Right lobe of liver (tissue), 6 donors: ENCODE results near the gene MECR. TPM values are rescaled to one million over a fixed set of nuclear protein-coding genes. Genes with fewer than 3 reads are reported as not detected.

Source experiments
- ATAC-seq, 4 donors: fragments of 200-7000 bp; cut with Tn5 transposase; one replicate each; pipeline ENCODE4 v1.9.1; 2020; ENCODE audit warnings: mild to moderate bottlenecking in 4 of 4, moderate library complexity in 4 of 4
- DNase-seq, 3 donors: peaks; one replicate each; pipeline ENCODE4 v3.0.0-alpha.2; 2020
- H3K27ac ChIP-seq, 3 donors: fragments of 200-600 bp; one replicate each; pipeline ENCODE4 v1.8.0; 2022
- H3K27me3 ChIP-seq, 2 donors: fragments of 200-600 bp; one replicate each; pipeline ENCODE4 v1.8.0; 2022
- H3K36me3 ChIP-seq, 4 donors: fragments of 200-600 bp; sonication (generic) in 1 of 4; one replicate each; pipeline versions ENCODE4 v1.5.1 to v1.8.0; 2017 to 2022; ENCODE audit warnings: control low read depth in 1 of 4
- H3K4me1 ChIP-seq, 4 donors: fragments of 200-600 bp; sonication (generic) in 1 of 4; one replicate each; pipeline versions ENCODE4 v1.5.1 to v1.8.0; 2017 to 2022; ENCODE audit warnings: control low read depth in 1 of 4
- H3K4me3 ChIP-seq, 3 donors: fragments of 200-600 bp; one replicate each; pipeline ENCODE4 v1.8.0; 2022
- H3K9me3 ChIP-seq, 4 donors: fragments of 200-600 bp; sonication (generic) in 1 of 4; one replicate each; pipeline versions ENCODE4 v1.5.1 to v1.8.0; 2017 to 2022; ENCODE audit warnings: control low read depth in 1 of 4
- CTCF ChIP-seq, 4 donors: fragments of 200-600 bp in 3 of 4; fragments of 450-650 bp in 1 of 4; IDR thresholded peaks; one replicate each; pipeline versions ENCODE4 v1.5.1 to v1.8.0; 2016 to 2022; ENCODE audit warnings: antibody characterized with exemption in 4 of 4, mild to moderate bottlenecking in 2 of 4
- POLR2A ChIP-seq: fragments of 450-650 bp; IDR thresholded peaks from one replicate; pipeline ENCODE4 v1.6.1; 2017; ENCODE audit warnings: antibody characterized with exemption, mild to moderate bottlenecking
- WGBS: methylation state at CpG from one replicate; pipeline ENCODE4 v1.1.6; 2018; ENCODE audit warnings: low coverage, low lambda C conversion rate; ENCODE audit not compliant: insufficient coverage; ENCODE audit errors: missing lambda C conversion rate; 5-methylcytosine and 5-hydroxymethylcytosine counted together
- intact Hi-C, 2 donors: fragments of 100-400 bp; cut with DNase I; formaldehyde crosslinking; loops; one replicate each; pipeline versions ENCODE4 v1.11.2 to v1.14.1; 2022
- long read RNA-seq: library from polyadenylated mRNA; unstranded; transcript quantifications from one replicate; pipeline ENCODE4 v2.0.0, GENCODE V29; 2019
- total RNA-seq, 6 experiments: library from RNA; depleted of rRNA in 2 of 6; stranded (reverse); fragments of >200 nt in 2 of 6; fragmentation: NEBNext Ultra II Directional in 3 of 6; extraction: Animal tissue kit (Norgen Biotek cat#: 25700) in 3 of 6; gene quantifications; one replicate each; pipeline versions ENCODE4 v1.1.0 to v1.2.4, GENCODE V29; 2016 to 2023
- donor health status: DM: no; HTN: yes; CAD: no.
- donor health status: DM: no; HTN: no; CAD: no.
- donor health status: DM: no; HTN: no; CAD: no.
- donor health status: DM: no; HTN: yes; CAD: no.
- donor health status: DM: no; HTN: yes; CAD: no.

The MECR gene
- 10 to 100 TPM; 13.1 to 22.1 (median 15.7) TPM for total RNA-seq
- long read RNA-seq, partial matches to known transcripts = 0 of 4 reads
- long read RNA-seq, other reads (novel, unspliced or antisense) = 1 of 4 reads

DNA sequence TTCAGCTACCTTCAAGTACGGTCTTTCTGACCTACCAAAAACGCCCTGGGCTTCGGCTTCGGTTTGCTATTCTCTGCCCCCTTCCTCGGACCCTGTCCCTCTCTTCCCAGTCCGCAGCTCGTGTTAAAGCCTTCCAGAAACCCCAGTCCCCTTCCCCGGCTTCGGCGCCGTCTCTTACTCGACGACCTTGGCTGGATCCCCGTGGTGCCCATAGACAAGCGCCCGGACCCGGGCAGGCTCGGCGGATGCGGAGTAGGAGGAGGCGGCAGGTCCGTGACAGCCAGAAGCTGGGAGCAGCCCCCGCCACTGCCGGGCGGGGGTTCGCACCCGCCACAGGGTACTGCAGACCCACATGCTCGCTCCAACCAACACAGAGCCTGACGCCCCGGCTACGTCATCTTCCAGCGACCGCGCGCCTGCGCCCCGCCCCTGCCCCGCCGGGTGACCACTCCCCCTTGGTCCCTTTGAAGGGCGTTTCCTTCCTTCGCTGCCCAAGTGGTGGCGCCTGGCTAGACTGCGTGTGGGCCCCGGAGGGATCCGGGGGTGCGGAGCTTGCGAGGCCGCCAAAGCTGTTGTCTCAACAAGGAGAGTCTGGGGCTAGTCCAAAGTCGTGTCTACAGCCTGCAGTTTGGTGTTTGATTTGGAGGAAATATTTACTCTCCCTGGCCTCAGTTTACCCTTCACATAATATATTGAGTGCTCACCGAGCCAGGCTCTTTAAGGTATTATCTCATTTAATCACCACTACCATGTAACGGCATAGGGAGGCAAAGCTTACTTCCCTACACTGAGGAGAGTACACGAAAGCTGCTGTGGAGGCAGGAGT is at the start of gene MECR:
Gene MECR, minus strand, starts transcription at position 382 of the 826 bp plus-strand sequence. Its CDS starts 28 bp downstream, at position 354.
- H3K27ac ChIP-seq = peak within 1 kb of the TSS; percentile 26 to 45 (median 27)
- peak within 1 kb of the TSS; percentile 74 to 85 (median 79) for H3K4me3 ChIP-seq
- ATAC-seq (peak; percentile 97 to 99 (median 98)), DNase-seq (peak; percentile 93 to 94 (median 93))
- H3K36me3 ChIP-seq = no peaks in the 10 kb centered on the region
- no peaks in the 10 kb centered on the region for H3K9me3 ChIP-seq
- 5% methylated on average over 22 of the region's 52 CpGs for WGBS
- intact Hi-C loops = loop anchor here (10.0 kb wide), 1 partner anchor 1474 kb away; no protein-coding TSS in a partner anchor
- H3K27me3 ChIP-seq = no peaks in the 10 kb centered on the region
- peaks cover 0 to 8% (median 0%) of the 10 kb centered on the region in 4 donors for H3K4me1 ChIP-seq
- TF ChIP-seq CTCF (IDR thresholded peaks at IDR 0.05) (peak in 3 of 4 donors; percentile 19 to 25 (median 21)), POLR2A (peak; percentile 58)

GRCh38 chr1:29279951-29280391 is 49.2 kb upstream of the MECR start:
- no peak for DNase-seq

DNA sequence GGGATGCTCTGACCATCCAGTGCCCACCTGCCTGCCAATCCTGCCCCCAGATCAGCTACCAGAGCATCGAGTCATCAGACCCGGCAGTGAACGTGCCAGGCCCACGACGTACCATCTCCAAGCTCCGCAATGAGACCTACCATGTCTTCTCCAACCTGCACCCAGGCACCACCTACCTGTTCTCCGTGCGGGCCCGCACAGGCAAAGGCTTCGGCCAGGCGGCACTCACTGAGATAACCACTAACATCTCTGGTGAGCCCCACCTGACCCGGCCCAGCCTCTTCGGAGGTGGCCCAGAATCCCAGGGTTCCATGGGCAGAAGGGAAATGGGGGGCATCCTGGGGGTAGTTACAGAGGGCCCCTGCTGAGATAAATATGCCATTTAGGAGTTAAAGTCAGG is 48.7 kb upstream of the MECR start:
- no peaks in the 10 kb centered on the region for H3K4me1 ChIP-seq
- H3K27ac ChIP-seq = no peak overlapping the region
- DNase-seq (no peak), ATAC-seq (no peak)
- H3K4me3 ChIP-seq = no peak overlapping the region
- WGBS = 93% methylated on average over 6 of the region's 13 CpGs
- no peak for TF ChIP-seq CTCF (IDR thresholded peaks at IDR 0.05)
- no peak for TF ChIP-seq POLR2A
- intact Hi-C loops = no loop called here
- no peaks in the 10 kb centered on the region for H3K9me3 ChIP-seq
- no peaks in the 10 kb centered on the region for H3K27me3 ChIP-seq
- no peaks in the 10 kb centered on the region for H3K36me3 ChIP-seq

More at GRCh38 chr1:29279951-29280391, 49.2 kb upstream of the MECR start:
- WGBS = 90% methylated on average over 5 of the region's 11 CpGs
- intact Hi-C loops = no loop called here
- no peaks in the 10 kb centered on the region for H3K36me3 ChIP-seq
- H3K4me3 ChIP-seq = no peak overlapping the region
- H3K27ac ChIP-seq = no peak overlapping the region
- H3K4me1 ChIP-seq = no peaks in the 10 kb centered on the region
- no peaks in the 10 kb centered on the region for H3K9me3 ChIP-seq
- H3K27me3 ChIP-seq = no peaks in the 10 kb centered on the region
- TF ChIP-seq CTCF (IDR thresholded peaks at IDR 0.05) = no peak
- no peak for TF ChIP-seq POLR2A
- no peak for ATAC-seq

DNA sequence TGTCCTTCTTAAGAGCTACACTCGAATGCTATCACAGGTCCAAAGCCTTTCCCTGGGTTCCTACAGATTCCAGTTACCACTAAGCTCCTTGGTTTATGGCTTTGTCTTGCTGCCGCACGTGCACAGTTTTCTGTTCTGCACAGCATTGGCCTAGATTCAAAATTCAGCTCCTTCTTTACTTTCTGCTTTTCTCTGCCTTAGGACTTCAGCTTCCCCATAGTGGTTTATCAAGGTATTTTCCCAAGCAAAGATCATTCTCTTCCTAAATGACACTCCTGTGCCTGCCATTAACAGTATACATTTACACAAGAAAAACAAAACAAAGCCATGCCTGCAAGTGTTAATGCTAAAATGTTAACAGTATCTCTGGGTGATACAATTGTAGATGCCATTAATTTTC is 47.4 kb upstream of the MECR start:
- H3K4me1 ChIP-seq = no peaks in the 10 kb centered on the region
- H3K27me3 ChIP-seq = no peaks in the 10 kb centered on the region
- no peaks in the 10 kb centered on the region for H3K36me3 ChIP-seq
- intact Hi-C loops = no loop called here
- DNase-seq (no peak), ATAC-seq (no peak)
- H3K9me3 ChIP-seq = no peaks in the 10 kb centered on the region
- H3K4me3 ChIP-seq = no peak overlapping the region
- TF ChIP-seq CTCF (IDR thresholded peaks at IDR 0.05) (no peak), POLR2A (no peak)
- WGBS = 95% methylated on average over 3 of the region's 3 CpGs
- no peak overlapping the region for H3K27ac ChIP-seq
